HepG2 (cell line): ENCODE measurements around the gene FOXA1. TPM values are rescaled to one million over a fixed set of nuclear protein-coding genes. Genes with fewer than 3 reads are reported as not detected.
A peak's percentile ranks its signal among the peaks of the same experiment; 100 is the strongest.

Experiments
- CCDC6 ChIP-seq: sonication (generic); formaldehyde crosslinking; IDR thresholded peaks from 2 replicates; pipeline ENCODE4 v1.8.1; 2022; ENCODE audit warnings: mild to moderate bottlenecking, missing genetic modification reagents, moderate library complexity
- ETS1 ChIP-seq: sonication (generic); formaldehyde crosslinking; IDR thresholded peaks from 2 replicates; pipeline ENCODE4 v1.4.0; 2020; ENCODE audit warnings: missing genetic modification reagents
- GATAD1 ChIP-seq: IDR thresholded peaks from 2 replicates; pipeline ENCODE4 v1.6.1; 2016; ENCODE audit warnings: missing genetic modification reagents, missing compliant biosample characterization
- IRF2 ChIP-seq: IDR thresholded peaks from 2 replicates; pipeline ENCODE4 v1.6.1; 2018; ENCODE audit warnings: missing genetic modification reagents, missing compliant biosample characterization
- JUND ChIP-seq: sonication (generic); formaldehyde crosslinking; IDR thresholded peaks from 2 replicates; pipeline ENCODE4 v1.8.0; 2022; ENCODE audit warnings: mild to moderate bottlenecking, missing genetic modification reagents
- MAFF ChIP-seq: IDR thresholded peaks from 2 replicates; pipeline ENCODE4 v1.6.1; 2011; ENCODE audit warnings: low read depth, low read length, improper control_type of control experiment
- MAFK ChIP-seq, 2 experiments: IDR thresholded peaks in 1 of 2; conservative IDR thresholded peaks in 1 of 2; 2 replicates each; pipeline ENCODE4 v1.6.1; 2011; ENCODE audit warnings: improper control_type of control experiment in 2 of 2, low read length in 2 of 2
- MEIS1 ChIP-seq: sonication (generic); formaldehyde crosslinking; IDR thresholded peaks from 2 replicates; pipeline ENCODE4 v1.9.0; 2021; ENCODE audit warnings: mild to moderate bottlenecking, missing genetic modification reagents, moderate library complexity, borderline replicate concordance
- MIER3 ChIP-seq: IDR thresholded peaks from 2 replicates; pipeline ENCODE4 v1.6.1; 2016; ENCODE audit warnings: missing compliant biosample characterization, borderline replicate concordance
- MXD3 ChIP-seq: IDR thresholded peaks from 2 replicates; pipeline ENCODE4 v1.6.1; 2016; ENCODE audit warnings: mild to moderate bottlenecking, missing biosample characterization, missing genetic modification reagents
- RAD21 ChIP-seq: fragments of 450-650 bp; formaldehyde crosslinking; IDR thresholded peaks from 2 replicates; pipeline ENCODE4 v1.5.0; 2020; ENCODE audit warnings: mild to moderate bottlenecking
- RBAK ChIP-seq: sonication (generic); formaldehyde crosslinking; IDR thresholded peaks from 2 replicates; pipeline ENCODE4 v1.5.1; 2020; ENCODE audit warnings: mild to moderate bottlenecking, missing genetic modification reagents
- SMARCE1 ChIP-seq: fragments of 450-650 bp; IDR thresholded peaks from 2 replicates; pipeline ENCODE4 v1.6.1; 2017; ENCODE audit warnings: borderline replicate concordance
- TBX2 ChIP-seq: sonication (generic); formaldehyde crosslinking; IDR thresholded peaks from 2 replicates; pipeline ENCODE4 v1.5.0; 2020; ENCODE audit warnings: missing genetic modification reagents, mild to moderate bottlenecking, borderline replicate concordance
- TCF7 ChIP-seq: sonication (generic); IDR thresholded peaks from 2 replicates; pipeline ENCODE4 v1.6.1; 2016; ENCODE audit warnings: antibody characterized with exemption, low read depth
- TOPORS ChIP-seq: sonication (generic); formaldehyde crosslinking; IDR thresholded peaks from 2 replicates; pipeline ENCODE4 v1.8.0; 2023; ENCODE audit warnings: mild to moderate bottlenecking, missing genetic modification reagents
- ZBTB2 ChIP-seq: sonication (generic); formaldehyde crosslinking; IDR thresholded peaks from 2 replicates; pipeline ENCODE4 v1.8.0; 2022; ENCODE audit warnings: low read depth, missing genetic modification reagents
- ZFYVE20 ChIP-seq: sonication (generic); formaldehyde crosslinking; IDR thresholded peaks from 2 replicates; pipeline ENCODE4 v1.8.0; 2023; ENCODE audit warnings: low read depth, mild to moderate bottlenecking, moderate library complexity, missing genetic modification reagents, borderline replicate concordance
- ZNF136 ChIP-seq: sonication (generic); formaldehyde crosslinking; IDR thresholded peaks from 2 replicates; pipeline ENCODE4 v1.8.1; 2022; ENCODE audit warnings: low read depth, mild to moderate bottlenecking, moderate library complexity, missing genetic modification reagents
- ZNF574 ChIP-seq: sonication (generic); formaldehyde crosslinking; IDR thresholded peaks from 2 replicates; pipeline ENCODE4 v1.4.0; 2020; ENCODE audit warnings: missing genetic modification reagents
- ZNF598 ChIP-seq: sonication (generic); formaldehyde crosslinking; IDR thresholded peaks from 2 replicates; pipeline ENCODE4 v1.5.1; 2020; ENCODE audit warnings: mild to moderate bottlenecking, missing genetic modification reagents, borderline replicate concordance
- ZNF800 ChIP-seq: sonication (generic); formaldehyde crosslinking; IDR thresholded peaks from 2 replicates; pipeline ENCODE4 v1.4.0; 2020; ENCODE audit warnings: missing genetic modification reagents
- polyA plus RNA-seq, 8 experiments: library from polyadenylated mRNA; depleted of rRNA in 3 of 8; stranded (reverse) in 7 of 8; unstranded in 1 of 8; fragments of >200 nt; fragmentation: Illumina TruSeq in 4 of 8; extraction: Trizol in 4 of 8; gene quantifications; 2 replicates each; pipeline versions ENCODE4 v1.2.1 to v1.2.3, GENCODE V29; 2011 to 2016; ENCODE audit warnings: low read depth in 4 of 8, missing spikeins in 1 of 8, mixed read lengths in 1 of 8; ENCODE audit not compliant: insufficient read depth in 1 of 8
- total RNA-seq, 5 experiments: library from RNA; depleted of rRNA; stranded (reverse); fragments of >200 nt; fragmentation: Illumina TruSeq; extraction: Trizol; gene quantifications; 2 replicates each; pipeline ENCODE4 v1.2.3, GENCODE V29; 2016; ENCODE audit warnings: low read depth in 1 of 5

FOXA1 gene
- total and polyA plus RNA-seq, 2 of the 13 experiments (the other 11 are each of a cell fraction or from before 2014, with no cell fraction given) = 43.4 to 58.6 TPM

GRCh38 chr14:37565550-37565949 lies 29.5 kb downstream of the FOXA1 start (continued):
- no peak for TF ChIP-seq ZNF574
- TF ChIP-seq ZNF800 (CRISPR knock-in tag) = no peak
- TF ChIP-seq ETS1 (CRISPR knock-in tag) = no peak
- TF ChIP-seq GATAD1 (CRISPR knock-in tag) = no peak
- no peak for TF ChIP-seq MXD3 (CRISPR knock-in tag)
- TF ChIP-seq TCF7 = no peak
- TF ChIP-seq TOPORS (CRISPR knock-in tag) = no peak
- no peak for TF ChIP-seq CCDC6
- TF ChIP-seq MEIS1 (CRISPR knock-in tag) = no peak
- TF ChIP-seq JUND = no peak
- TF ChIP-seq ZFYVE20 (CRISPR knock-in tag) = no peak
- TF ChIP-seq ZBTB2 (CRISPR knock-in tag) = no peak
- TF ChIP-seq SMARCE1 = no peak
- no peak for TF ChIP-seq RBAK
- TF ChIP-seq MIER3 (CRISPR knock-in tag) = no peak
- TF ChIP-seq MAFF = no peak
- peak; percentile 92 for TF ChIP-seq RAD21 (CRISPR knock-in tag)
- TF ChIP-seq IRF2 (CRISPR knock-in tag) = peak; percentile 60; the same call in 1 of the 2 replicates
- TF ChIP-seq ZNF136 (CRISPR knock-in tag) = no peak
- TF ChIP-seq ZNF598 (CRISPR knock-in tag) = no peak
- no peak for TF ChIP-seq TBX2 (CRISPR knock-in tag)
- no peak for TF ChIP-seq MAFK (conservative IDR thresholded peaks at IDR 0.05 in 1 of 2, IDR thresholded peaks at IDR 0.05 in 1 of 2; ENCODE audit: low read length in 2 of 2)
